Measurements from ENCODE around the gene OXLD1.
A peak's percentile ranks its signal among the peaks of the same experiment; 100 is the strongest.

Gene OXLD1

DNA sequence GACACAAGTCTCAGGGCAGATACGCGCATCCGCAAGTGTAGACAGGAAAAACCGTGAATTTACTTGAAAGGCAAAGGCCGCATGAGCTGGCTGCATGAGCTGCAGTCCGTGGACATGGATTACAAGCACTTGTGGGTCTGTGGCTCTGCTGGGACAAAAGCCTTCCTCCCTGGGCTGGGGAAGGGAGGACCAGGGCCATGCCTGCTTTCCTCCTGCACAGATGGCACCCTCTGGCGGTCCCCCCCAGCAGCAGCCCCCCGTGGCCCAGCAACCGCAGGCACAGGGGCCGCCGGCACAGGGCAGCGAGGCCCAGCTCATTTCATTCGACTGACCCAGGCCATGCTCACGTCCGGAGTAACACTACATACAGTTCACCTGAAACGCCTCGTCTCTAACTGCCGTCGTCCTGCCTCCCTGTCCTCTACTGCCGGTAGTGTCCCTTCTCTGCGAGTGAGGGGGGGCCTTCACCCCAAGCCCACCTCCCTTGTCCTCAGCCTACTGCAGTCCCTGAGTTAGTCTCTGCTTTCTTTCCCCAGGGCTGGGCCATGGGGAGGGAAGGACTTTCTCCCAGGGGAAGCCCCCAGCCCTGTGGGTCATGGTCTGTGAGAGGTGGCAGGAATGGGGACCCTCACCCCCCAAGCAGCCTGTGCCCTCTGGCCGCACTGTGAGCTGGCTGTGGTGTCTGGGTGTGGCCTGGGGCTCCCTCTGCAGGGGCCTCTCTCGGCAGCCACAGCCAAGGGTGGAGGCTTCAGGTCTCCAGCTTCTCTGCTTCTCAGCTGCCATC, 35.1 kb upstream of the OXLD1 start:
- DNase-seq (ENCODE audit: low spot score): no peak
- in situ Hi-C loops (cut with MboI; ENCODE audit: low pct_unique_long_range_greater_than_20kb, low sequenced_read_pairs, unreplicated experiment): no loop called here
- peak; percentile 30 for TF ChIP-seq CTCF (IDR thresholded peaks at IDR 0.05; ENCODE audit: extremely low read depth, insufficient read depth, missing control alignments)

- in situ Hi-C loops (cut with MboI; ENCODE audit: low pct_unique_long_range_greater_than_20kb, low sequenced_read_pairs, unreplicated experiment): no loop called here
- DNase-seq (ENCODE audit: low spot score): no peak
- TF ChIP-seq CTCF (IDR thresholded peaks at IDR 0.05; ENCODE audit: extremely low read depth, insufficient read depth, missing control alignments): no peak
These were observed 34.2 kb upstream of the OXLD1 start for GRCh38 chr17:81700353-81701287.

- in situ Hi-C loops (cut with MboI; ENCODE audit: low pct_unique_long_range_greater_than_20kb, low sequenced_read_pairs, unreplicated experiment): no loop called here
- DNase-seq (ENCODE audit: low spot score): no peak
- no peak for TF ChIP-seq CTCF (IDR thresholded peaks at IDR 0.05; ENCODE audit: extremely low read depth, insufficient read depth, missing control alignments)
These were observed 31.0 kb upstream of the OXLD1 start for GRCh38 chr17:81697261-81698044.

DNA sequence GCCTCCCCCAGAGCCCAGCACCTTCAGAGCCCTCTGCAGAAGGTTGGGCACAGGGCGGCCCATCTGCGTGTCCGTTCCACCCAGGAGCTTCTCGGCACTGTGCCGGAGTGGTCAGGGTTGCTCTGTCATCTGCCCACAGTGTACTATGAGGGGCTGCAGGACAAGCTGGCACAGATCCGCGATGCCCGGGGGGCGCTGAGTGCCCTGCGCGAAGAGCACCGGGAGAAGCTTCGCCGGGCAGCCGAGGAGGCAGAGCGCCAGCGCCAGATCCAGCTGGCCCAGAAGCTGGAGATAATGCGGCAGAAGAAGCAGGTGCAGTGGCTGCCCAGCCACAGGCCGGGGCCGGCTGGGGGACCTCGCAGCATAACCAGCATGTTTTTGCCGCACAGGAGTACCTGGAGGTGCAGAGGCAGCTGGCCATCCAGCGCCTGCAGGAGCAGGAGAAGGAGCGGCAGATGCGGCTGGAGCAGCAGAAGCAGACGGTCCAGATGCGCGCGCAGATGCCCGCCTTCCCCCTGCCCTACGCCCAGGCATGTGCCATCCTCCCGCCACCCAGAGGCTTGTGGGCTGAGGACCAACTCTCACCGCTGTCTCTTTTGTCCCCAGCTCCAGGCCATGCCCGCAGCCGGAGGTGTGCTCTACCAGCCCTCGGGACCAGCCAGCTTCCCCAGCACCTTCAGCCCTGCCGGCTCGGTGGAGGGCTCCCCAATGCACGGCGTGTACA, 30.0 kb upstream of the OXLD1 start:
- no peak for DNase-seq (ENCODE audit: low spot score)
- no peak for TF ChIP-seq CTCF (IDR thresholded peaks at IDR 0.05; ENCODE audit: extremely low read depth, insufficient read depth, missing control alignments)
- in situ Hi-C loops (cut with MboI; ENCODE audit: low pct_unique_long_range_greater_than_20kb, low sequenced_read_pairs, unreplicated experiment): no loop called here

GRCh38 chr17:81695801-81696200, 29.4 kb upstream of the OXLD1 start:
- DNase-seq (ENCODE audit: low spot score): no peak
- in situ Hi-C loops (cut with MboI; ENCODE audit: low pct_unique_long_range_greater_than_20kb, low sequenced_read_pairs, unreplicated experiment): no loop called here
- TF ChIP-seq CTCF (IDR thresholded peaks at IDR 0.05; ENCODE audit: extremely low read depth, insufficient read depth, missing control alignments): no peak
